Measurements from ENCODE around the gene DPT. TPM values are rescaled to one million over a fixed set of nuclear protein-coding genes. Genes with fewer than 3 reads are reported as not detected.

Gene DPT
- total RNA-seq, 1 experiment from 2014 or later, result not detected

DNA sequence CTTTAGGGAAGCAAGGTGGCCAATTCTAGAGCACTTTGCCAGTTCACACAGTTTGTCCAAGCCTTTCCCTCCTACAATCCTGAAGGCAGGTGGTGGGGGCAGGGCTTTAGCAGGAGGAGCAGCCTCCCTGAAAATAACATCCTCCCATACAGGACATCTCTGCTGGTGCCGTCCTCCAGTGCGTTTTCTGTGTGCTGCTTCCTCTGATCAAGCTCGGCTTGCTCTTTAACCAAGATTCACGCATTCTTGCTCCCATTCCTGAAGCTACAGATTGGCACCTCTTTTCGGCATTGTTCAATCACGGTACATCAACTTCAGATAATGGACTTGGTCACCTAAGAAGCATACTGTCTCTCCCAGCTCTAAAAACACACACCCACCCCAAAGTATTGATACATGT lies 7.5 kb upstream of the DPT start:
- DNase-seq (ENCODE audit: low read depth), result no peak

DNA sequence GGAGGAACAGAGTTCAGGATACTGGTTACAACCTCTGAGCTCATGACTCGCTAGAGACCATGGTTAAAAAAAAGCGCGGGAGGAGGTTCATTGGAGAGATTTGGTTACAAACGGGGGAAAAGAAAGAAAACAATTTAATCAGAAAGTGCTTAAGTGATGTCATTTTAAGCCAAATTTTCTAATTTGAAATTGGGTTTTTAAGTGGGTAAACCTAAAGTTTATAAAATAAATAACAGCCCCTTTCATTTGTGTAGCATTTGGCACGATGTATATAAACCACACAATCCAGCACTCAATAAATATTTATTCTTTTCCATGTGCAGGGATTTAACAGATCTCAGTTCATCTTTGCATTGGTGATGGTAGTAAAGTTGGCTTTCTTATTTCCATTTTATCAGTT lies 7.0 kb upstream of the DPT start:
- DNase-seq (ENCODE audit: low read depth), result no peak

DNA sequence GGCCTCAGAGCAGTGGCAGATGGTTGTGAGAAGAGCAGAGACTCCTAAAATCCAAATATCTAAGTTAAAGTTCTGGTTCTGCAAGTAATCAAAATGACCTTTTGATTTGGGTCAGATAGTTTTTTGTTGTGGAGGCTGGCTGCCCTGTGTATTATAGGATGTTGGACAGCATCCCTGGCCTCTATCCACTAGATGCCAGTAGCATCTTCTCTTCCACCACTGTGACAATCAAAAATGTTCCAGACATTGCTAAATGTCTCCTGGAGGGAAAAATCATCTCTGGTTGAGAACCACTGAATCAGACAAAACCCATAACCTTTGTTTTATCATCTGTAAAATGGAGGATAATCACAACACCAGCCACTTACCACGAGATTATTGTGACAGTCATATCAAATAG lies 5.9 kb upstream of the DPT start:
- DNase-seq (ENCODE audit: low read depth), result no peak

DNA sequence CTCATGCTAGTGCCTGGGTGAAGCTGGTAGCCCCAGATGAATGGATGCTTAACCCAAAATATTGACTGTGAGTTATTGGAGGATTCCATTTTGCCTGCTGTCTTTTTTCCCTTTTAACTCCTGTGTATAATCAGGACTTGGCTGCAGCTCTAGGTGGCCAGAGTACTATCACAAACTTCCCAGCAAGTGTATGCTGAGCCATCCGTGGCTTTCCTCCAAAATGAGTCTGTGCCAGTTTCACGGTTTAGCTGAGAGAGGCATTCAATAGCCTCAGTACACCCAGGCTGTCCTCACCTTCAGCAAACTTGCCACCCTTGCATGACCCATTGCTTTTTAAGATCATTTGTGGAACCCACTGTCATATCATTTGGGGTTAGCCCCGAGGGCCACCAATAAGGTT lies 5.3 kb upstream of the DPT start:
- DNase-seq (ENCODE audit: low read depth), result no peak

DNA sequence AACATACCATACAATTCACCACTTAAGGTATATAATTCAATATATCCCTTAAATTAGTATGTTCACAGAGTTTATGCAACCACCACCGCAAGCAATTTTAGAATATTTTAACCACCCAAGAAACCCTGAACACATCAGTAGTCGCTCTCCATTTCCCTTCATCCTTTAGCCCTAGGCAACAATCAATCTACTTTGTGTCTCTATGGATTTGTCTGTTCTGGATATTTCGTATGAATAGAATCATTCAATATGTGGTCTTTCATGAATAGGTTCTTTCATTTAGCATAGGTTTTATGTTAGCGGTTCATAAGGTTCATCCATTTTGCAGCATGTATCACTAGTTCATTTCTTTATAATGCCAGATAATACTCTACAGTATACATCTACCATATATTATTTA lies 4.2 kb upstream of the DPT start:
- DNase-seq (ENCODE audit: low read depth), result no peak

DNA sequence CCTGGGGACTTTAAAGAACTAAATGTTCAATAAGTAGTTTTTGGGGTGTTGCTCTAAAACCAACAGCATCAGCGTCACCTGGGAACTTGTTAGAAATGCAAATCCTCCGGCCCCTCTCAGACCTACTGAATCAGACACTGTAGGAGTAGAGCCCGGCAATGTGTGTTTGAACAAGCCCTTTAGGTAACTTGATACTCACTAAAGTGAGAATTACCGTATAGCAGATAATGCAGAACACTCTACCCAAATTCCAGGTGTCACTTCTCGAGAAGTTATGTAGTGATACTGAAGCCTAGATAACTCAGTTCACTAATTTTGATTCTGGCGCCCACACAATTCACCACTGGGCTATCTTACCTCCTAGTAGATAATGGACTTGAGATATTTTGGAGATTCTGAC lies 3.7 kb upstream of the DPT start:
- no peak for DNase-seq (ENCODE audit: low read depth)

DNA sequence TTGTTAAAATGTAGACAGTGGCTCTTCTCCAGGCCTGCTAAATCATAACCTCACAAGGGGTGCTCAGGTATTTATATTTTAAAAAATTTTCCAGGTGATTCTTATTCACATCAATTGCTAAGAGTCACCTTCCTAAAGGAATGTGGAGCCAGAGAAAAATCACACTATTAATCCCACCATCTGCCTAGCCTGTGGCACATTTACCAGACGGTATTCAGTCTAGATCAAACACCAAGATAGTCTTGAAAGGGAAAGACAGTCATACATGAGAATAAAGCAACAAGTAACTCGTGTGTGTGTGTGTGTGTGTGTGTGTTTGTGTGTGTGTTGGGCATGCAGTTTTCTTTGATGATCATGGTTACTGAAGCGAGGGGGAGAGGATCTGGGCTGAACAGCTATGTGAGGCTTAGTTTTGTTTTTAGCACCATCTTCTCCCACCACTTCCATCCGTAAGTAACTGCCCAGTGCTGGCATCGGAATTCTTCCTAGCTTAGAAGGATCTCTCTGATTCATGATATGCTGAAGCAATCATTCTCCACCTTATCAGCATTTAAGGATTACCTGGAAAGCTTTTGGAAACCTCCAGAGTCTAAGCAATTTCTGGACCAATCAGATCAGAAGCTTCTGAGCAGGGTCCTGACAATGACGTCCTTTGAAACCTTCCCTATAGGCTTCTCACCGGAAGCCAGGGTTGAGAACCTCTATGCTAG lies 2.4 kb upstream of the DPT start:
- no peak for DNase-seq (ENCODE audit: low read depth)

DNA sequence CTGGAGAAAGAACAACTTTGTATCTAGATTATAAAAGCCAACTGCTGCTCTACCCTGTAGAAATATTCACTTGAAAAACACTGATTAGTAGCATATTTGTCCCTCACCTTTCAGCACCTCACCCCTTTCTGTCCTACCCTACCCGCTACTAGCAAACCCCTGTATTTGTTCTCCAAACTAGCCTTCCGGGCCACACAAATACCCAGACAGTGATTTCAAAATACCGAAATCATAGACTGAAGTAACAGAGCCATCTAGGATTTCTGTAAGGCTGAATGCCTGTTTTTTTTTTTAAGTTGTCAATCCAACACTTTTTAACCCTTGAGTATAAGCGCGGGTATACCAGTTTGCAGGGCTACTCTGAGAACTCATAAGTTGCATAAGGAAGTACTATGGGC lies 398 bp upstream of the DPT start:
- no peak for DNase-seq (ENCODE audit: low read depth)

DNA sequence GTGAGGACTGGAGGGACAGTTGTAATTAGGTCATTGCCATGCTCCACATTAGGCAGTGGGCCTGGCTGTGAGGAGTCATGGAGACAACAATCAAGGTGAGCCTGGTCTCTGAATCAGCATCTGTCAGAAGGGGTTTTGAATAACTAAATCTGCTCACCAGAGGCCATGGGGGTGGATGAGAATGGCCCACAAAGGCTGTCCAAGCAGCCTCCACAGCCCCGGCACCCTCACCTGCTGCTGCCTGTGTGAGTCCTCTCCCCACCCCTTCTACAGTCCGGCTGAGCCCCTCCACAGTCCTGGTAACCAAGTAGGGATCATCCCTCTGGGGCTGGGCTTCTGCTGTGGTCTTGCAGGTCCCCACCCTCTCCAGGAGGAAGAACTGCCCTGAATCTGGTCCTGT lies 2.3 kb downstream of the DPT start:
- DNase-seq (ENCODE audit: low read depth), result no peak

DNA sequence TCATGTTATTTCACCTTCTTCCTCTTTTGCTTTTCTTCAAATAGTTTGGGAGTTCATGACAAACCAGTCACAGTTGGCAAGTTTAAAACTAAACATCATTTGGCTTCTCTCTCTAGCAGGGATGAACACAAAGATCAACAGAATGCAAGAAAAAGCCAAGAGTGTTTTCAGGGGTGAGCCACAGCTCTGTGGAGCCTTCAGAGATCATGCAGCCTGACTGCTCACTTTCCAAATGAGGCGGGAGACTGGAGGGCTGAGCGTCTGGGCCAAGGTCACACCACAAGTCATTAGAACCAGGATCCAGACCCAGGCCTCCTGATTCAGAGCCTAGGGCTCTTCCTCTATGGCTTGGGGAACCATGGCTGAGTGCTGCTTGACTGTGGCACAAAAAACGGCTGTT lies 2.7 kb downstream of the DPT start:
- no peak for DNase-seq (ENCODE audit: low read depth)

DNA sequence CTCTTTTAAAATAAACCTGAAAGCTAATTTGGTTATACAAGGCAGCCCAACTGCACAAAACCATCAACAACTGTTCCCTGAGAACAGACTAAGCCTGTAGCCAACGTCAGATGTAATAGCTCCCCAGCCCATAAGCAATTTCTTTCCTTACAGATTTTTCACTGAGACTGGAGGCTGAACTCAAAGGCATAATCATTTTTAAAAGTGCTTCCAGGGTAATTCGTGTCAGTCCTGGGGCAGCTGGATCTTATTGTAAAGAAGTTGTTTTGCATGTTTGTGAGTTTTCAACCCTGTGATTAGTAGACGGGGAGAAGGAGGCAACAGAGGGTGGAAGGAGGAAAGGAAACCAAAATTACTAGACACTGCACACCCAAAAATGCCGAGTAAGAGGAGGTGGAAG lies 3.2 kb downstream of the DPT start:
- no peak for DNase-seq (ENCODE audit: low read depth)

DNA sequence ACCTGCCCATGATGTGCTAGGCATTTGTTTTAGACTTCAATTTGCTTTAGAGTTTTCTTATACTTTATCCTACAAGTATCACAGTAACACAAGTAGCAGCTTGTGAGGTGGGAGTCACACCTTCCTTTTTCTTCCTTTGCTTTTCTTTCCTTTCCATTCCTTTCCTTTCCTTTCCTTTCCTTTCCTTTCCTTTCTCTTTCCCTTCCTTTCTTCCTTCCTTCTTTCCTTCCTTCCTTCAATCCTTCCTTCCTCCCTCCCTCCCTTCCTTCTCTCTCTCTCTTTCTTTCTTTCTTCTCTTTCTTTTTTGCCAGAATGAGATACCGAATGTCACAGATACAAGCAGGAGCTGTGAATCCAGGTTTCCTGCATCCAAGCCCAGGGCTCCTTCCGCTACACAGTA lies 3.9 kb downstream of the DPT start:
- no peak for DNase-seq (ENCODE audit: low read depth)

DNA sequence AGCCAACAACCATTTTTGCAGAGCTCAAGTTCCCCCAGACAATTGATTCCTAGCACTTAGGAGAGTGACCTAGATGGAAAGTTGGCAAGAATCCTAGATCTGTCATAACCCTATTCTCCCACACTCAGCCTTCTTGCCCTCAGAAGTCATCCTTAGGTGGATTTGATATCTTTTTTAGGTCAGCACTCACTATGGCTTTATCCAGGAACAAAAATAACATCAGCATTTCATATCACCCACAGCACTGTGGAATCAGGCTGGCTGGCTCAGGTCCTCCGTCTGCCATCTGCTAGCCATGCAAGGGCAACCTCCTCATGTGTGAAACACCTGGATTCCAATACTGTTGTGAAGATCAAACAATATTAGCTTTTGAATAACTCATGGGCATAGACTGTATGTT lies 6.0 kb downstream of the DPT start:
- no peak for DNase-seq (ENCODE audit: low read depth)

DNA sequence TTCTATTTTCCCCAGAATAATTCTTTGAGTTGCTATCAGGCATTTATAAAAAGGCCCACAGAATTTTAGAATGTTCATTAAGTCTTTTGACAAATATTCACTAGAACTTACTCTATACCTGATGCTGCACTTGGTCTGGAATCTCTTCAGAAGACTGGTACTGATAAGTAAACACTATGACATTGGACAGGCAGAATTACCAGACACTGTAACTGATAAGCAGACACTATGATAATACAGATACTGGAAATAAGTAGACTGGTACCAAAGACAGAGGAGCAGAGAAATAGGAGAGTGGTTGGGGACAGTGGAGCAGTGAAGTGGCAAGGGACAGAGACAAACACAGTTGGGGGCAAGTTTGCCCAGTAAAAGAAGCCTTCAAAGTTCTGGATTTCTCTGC lies 8.2 kb downstream of the DPT start:
- no peak for DNase-seq (ENCODE audit: low read depth)

DNA sequence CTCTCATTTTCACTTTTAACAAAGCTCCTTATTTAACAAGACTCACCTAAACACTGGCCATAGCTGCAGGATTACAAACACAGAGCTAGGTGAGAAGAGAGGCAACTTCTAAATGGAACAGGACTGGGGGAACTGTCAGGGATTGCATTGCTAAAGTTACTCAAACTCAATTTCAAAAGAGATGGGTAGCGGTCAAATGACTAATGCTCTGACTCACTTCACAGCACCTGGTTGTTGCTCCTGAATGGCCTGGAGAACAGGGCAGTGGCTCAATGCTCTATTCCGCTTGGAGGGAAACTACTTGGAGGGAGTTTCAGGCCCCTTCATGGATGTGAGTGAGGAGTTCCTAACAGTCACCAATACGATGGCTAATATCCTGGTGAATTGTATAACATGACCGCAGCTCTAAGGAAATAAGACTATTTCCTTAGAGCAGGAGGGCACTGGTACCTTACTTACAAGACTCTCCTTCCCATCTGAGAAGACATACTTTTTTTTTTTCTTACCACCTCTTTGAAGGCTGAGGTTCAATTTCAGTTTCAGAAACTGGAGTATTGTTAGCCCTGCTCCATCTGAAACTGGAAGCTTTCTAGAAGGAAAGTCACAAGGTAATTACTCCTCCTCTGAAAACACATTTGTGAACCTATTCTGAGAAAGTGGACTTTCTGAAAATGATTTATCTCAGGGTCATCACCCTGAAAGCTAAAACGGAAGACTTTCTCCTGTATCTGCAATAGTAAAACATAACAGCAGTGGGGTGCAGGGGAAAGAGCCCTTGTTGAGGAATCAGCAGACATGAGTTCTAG lies 9.5 kb downstream of the DPT start:
- peak; percentile 93 for DNase-seq (ENCODE audit: low read depth)

DNA sequence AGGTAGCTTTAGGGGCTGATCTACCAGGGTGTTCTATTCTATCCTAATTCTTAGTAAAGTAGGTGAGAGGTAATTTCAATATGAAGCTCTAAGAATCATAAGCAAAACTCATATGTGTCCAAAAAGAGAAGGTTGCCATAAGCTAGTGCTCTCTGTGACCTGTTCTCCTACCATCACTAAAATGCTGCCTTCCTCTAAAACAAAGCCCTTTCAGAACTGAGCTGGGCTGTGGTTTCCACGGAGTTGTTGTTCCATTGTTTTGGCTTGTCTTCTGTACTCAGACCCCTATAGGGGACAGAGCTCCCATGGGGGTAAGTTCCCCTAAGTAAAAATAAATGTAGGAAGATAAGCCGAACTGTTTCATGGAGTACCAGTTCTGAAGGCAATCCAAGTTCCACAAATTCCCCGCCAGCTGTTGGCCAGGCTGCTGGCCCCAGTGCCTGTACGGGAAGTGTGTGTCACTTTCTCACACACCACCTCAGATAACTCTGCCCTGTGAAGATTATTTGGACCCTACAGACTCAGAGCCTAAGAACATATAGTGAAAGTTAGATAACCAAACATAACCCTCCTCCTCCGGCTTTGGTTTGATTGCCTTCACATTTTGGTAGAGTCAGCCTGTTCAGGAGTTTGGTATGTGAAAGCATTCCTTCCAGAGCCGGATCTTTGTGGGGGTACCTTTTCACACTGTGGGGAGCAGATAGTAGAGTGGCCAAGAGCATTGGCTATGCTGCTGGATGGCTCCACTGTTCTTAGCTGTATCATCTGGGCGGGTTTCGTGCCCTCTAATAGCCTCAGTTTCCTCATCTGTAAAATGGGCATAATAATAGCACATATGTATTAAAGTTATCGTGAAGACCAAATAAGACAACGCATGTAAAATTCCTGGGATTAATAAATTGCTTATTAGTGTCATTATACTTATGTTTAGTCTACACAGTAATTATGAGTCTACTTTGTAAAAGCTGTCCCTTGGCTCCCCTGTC lies 10.8 kb downstream of the DPT start:
- no peak for DNase-seq (ENCODE audit: low read depth)

DNA sequence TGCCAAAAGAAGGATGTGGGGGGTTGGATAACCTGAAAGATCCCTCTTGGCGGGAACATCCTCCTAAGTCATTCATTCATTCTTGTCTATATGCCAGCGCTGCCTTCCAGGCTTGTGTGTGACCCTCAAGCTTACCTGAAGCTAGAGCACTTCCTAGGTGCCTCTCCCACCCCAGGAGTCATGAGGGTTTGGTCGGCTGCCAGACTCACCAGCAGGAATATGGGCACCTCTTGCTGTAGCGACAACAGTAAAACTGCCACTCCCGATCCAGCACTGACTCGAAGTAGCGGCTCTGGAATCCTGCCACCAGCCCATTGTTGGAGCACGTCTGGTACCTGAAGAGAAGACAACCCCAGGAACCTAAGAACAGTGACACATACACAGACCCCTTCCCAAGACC lies 15.0 kb downstream of the DPT start:
- no peak for DNase-seq (ENCODE audit: low read depth)

DNA sequence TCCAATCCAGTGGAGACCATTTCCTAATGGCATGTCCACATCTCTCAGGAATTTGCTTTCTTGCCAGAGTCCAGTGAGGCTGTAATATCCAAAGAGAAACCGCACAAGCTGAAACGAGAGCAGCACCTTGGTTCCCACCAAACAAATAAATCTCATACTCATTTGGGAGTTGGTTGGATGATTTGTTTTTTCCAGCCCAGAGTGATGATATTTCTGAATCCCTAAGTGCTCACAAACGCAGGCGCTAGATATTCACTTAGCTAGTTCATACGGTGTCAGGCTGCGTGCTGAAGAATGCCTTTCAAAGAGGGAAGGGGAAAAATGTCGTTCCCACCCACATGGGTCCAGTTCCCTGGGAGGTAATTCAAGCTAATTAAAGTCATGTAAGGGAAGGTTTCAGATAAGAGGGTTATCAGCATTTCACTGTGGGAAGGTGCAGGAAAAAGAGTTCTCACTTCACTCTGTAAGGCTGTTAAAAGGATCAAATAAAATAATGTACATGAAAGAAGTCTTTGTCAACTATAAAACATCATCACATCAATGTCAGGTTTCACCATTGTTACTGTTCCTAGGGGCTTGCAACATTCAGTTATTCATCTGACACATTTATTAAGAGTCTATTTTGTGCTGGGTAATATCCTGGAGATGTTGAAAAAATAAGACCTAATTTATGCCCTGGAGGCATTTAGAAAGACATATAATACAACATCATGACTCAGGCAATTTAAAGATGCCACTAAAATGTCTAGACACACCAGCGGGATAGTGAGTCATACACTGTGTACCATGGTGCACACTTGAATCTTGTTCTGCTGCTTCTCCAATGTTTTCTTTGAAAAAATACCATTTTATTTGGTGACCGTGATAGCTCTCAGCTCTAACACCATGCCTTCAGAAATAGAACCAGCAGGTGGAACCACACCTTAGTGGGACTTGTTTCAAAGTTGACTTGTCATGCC lies 19.3 kb downstream of the DPT start:
- peak; percentile 89 for DNase-seq (ENCODE audit: low read depth)

DNA sequence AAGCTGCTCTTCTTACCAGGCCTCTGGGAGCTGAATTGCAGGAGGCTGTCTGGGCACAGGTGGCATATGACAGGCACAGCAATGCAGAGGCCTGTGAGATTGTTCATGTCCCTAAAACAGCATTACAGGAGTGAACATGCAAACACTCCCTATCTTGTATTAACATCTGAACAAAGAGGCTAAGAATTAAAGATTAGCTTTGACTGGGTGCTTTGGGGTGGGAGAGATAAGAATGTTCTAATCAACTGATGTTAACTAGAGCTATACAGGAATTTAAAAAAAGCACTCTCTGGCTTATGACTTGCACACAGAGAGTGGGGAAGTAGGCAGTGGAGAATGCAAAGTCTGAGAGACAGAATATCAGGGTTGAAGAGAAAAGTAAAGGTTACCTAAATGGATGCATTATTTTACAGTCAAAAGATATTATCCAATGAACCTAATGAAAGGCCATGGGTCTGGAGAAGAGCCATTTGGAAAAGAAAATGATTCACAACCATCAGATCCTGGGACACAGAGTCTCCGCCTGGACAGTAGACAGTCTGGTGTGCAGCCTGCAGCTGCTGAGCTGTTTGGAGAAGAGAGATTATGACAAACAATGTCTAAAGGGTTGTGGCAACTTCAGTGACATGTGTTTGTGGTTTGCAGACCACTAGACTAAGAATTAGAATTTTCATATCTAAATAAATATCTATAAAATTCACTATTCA lies 20.2 kb downstream of the DPT start:
- DNase-seq (ENCODE audit: low read depth), result no peak

DNA sequence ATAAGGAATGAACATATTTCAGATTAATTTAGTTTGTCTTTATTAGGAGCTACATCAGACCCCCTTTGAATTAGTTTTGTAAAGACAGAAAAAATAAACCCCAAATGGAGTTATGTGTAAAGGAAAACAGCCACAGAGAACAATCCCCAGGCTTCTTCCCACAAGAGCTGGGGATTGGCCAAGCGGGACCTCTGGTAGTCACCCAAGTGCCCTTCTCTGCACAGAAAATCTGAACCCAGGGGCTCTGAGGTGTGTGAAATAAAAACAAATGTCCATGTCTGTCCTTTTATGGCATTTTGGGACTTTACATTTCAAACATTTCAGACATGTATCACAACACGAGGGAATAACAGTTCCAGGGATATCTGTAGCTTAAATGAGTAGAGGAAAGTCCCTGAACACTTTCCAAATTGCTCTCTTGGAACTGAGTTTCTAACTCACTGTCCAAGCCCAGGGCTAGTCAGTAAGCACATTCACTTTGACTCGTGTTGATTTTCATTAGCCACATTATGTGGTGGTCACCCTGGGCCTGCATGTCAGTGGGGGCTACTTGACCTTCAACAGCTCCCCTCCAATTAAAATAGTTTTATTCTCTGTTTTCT lies 22.5 kb downstream of the DPT start:
- no peak for DNase-seq (ENCODE audit: low read depth)

Measured in HT1080 (cell line).